IPS-18a (cell line): Measurements from ENCODE around the gene CCDC146.
"Not testable (repeated sequence)": the region's sequence is repeated elsewhere in the genome, so short reads cannot be mapped to it uniquely, and the experiment has no call there.

Experiments
- H3K27ac ChIP-seq: one replicate; pipeline ENCODE4 v1.5.1; 2013; ENCODE audit warnings: low read length
- H3K27me3 ChIP-seq: one replicate; pipeline ENCODE4 v1.6.1; 2013; ENCODE audit warnings: mild to moderate bottlenecking, low read length; ENCODE audit not compliant: control insufficient read depth, insufficient read depth
- H3K36me3 ChIP-seq: one replicate; pipeline ENCODE4 v1.6.1; 2013; ENCODE audit warnings: low read depth, low read length; ENCODE audit not compliant: control insufficient read depth
- H3K4me1 ChIP-seq: one replicate; pipeline ENCODE4 v1.6.1; 2013; ENCODE audit warnings: low read depth, low read length; ENCODE audit not compliant: control insufficient read depth
- H3K4me3 ChIP-seq: one replicate; pipeline ENCODE4 v1.5.1; 2013; ENCODE audit warnings: low read length
- H3K9ac ChIP-seq: one replicate; pipeline ENCODE4 v1.6.1; 2013; ENCODE audit warnings: mild to moderate bottlenecking, low read length, moderate library complexity
- H3K9me3 ChIP-seq: one replicate; pipeline ENCODE4 v1.6.1; 2013; ENCODE audit warnings: low read depth, low read length; ENCODE audit not compliant: control insufficient read depth

CCDC146 gene

GRCh38 chr7:77121860-77122681 lies at the start of gene CCDC146:
CCDC146 (plus strand) TSS chr7:77122615; CDS start chr7:77167669, 45,054 bp downstream.
- not testable (repeated sequence) for H3K27ac ChIP-seq, H3K36me3 ChIP-seq, H3K4me1 ChIP-seq, H3K27me3 ChIP-seq, H3K9me3 ChIP-seq
- H3K4me3 ChIP-seq, result peak within 1 kb of the TSS; percentile 81
- H3K9ac ChIP-seq, result peak within 1 kb of the TSS; percentile 63

DNA sequence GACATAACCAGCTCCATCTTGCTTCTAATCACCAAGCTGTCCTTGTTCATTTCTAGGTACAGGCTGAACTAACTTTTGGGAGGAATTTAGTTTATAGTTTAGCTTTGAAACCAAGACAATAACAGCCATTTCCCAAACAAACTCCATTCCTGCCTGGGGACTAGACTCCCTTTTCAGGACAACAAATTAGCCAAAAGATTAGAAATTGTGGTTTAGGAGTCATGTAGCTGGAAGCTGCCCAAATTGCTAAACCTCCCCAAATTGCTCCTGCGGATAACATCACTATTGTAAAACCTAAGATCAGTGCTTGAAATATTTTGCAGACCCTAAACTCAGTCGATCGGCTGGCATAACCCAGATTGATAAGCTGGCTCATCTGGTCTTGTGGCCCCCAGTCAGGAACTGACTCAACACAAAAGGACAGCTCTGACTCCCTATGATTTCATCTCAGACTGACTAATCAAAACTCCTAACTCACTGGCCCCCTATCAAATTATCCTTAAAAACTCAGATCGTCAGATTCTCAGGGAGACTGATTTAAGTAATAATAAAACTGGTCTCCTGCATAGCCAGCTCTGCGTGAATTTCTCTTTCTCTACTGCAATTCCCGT lies 47.5 kb upstream of the CCDC146 start:
- H3K4me1 ChIP-seq, H3K27me3 ChIP-seq, H3K9ac ChIP-seq, H3K9me3 ChIP-seq, H3K36me3 ChIP-seq, H3K27ac ChIP-seq, H3K4me3 ChIP-seq: not testable (repeated sequence)

- not testable (repeated sequence) for H3K27ac ChIP-seq, H3K9ac ChIP-seq, H3K4me3 ChIP-seq, H3K36me3 ChIP-seq, H3K9me3 ChIP-seq, H3K4me1 ChIP-seq, H3K27me3 ChIP-seq
Observed at GRCh38 chr7:77077060-77077459, 45.4 kb upstream of the CCDC146 start.

GRCh38 chr7:77079112-77079511 lies 43.3 kb upstream of the CCDC146 start:
- not testable (repeated sequence) for H3K27ac ChIP-seq, H3K4me3 ChIP-seq, H3K9me3 ChIP-seq, H3K4me1 ChIP-seq, H3K9ac ChIP-seq, H3K36me3 ChIP-seq, H3K27me3 ChIP-seq

DNA sequence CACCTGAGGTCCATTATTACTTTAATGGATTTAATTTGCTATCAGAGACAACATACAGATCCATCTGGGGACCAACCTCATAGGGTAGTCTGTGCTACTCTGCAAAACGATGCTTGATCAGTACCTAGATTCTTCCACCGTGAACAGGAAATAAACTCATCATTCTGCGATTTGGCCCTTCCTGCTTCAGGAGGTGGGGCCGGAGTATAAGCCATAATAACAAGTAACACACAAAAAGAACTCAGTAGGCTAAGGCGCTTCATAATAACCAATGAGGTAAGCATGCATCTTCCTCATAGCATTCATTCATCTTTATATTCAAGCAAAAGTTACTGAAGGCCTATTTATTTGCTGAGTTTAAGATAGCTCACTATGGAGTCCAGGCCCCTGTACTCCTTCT lies 42.8 kb upstream of the CCDC146 start:
- H3K27me3 ChIP-seq, H3K4me3 ChIP-seq, H3K27ac ChIP-seq, H3K4me1 ChIP-seq, H3K36me3 ChIP-seq, H3K9me3 ChIP-seq, H3K9ac ChIP-seq: not testable (repeated sequence)

- H3K36me3 ChIP-seq, H3K4me3 ChIP-seq, H3K4me1 ChIP-seq, H3K27ac ChIP-seq, H3K9me3 ChIP-seq, H3K27me3 ChIP-seq, H3K9ac ChIP-seq: not testable (repeated sequence)
Observed at GRCh38 chr7:77080236-77080635, 42.2 kb upstream of the CCDC146 start.

GRCh38 chr7:77082192-77082591 lies 40.2 kb upstream of the CCDC146 start:
- not testable (repeated sequence) for H3K4me1 ChIP-seq, H3K27me3 ChIP-seq, H3K4me3 ChIP-seq, H3K9ac ChIP-seq, H3K9me3 ChIP-seq, H3K27ac ChIP-seq, H3K36me3 ChIP-seq

DNA sequence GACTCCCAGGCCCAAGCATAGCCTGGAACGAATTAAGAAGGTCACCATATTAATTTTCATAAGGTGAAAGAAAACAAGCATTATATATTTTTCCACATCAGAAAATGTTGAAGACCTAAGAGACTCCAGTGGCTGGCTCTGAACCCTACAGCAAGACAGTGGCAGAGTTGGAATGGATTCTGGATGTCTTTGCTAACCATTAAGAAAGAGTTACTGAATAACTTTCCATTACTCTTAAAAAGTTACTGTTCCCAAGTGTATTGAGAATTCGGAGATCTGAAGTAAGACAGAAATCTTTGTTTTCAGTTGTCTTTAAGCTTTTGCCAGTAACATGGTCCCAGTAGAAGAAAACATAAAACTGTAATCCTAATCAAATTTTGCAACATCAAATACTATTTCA lies 30.1 kb upstream of the CCDC146 start:
- not testable (repeated sequence) for H3K4me1 ChIP-seq, H3K9ac ChIP-seq, H3K36me3 ChIP-seq, H3K9me3 ChIP-seq, H3K4me3 ChIP-seq, H3K27ac ChIP-seq, H3K27me3 ChIP-seq

GRCh38 chr7:77100501-77100900 lies 21.9 kb upstream of the CCDC146 start:
- not testable (repeated sequence) for H3K9ac ChIP-seq, H3K4me3 ChIP-seq, H3K27ac ChIP-seq, H3K9me3 ChIP-seq, H3K36me3 ChIP-seq, H3K4me1 ChIP-seq, H3K27me3 ChIP-seq

- not testable (repeated sequence) for H3K27me3 ChIP-seq, H3K27ac ChIP-seq, H3K4me3 ChIP-seq, H3K9me3 ChIP-seq, H3K9ac ChIP-seq, H3K4me1 ChIP-seq, H3K36me3 ChIP-seq
Observed at GRCh38 chr7:77101187-77101586, 21.2 kb upstream of the CCDC146 start.

DNA sequence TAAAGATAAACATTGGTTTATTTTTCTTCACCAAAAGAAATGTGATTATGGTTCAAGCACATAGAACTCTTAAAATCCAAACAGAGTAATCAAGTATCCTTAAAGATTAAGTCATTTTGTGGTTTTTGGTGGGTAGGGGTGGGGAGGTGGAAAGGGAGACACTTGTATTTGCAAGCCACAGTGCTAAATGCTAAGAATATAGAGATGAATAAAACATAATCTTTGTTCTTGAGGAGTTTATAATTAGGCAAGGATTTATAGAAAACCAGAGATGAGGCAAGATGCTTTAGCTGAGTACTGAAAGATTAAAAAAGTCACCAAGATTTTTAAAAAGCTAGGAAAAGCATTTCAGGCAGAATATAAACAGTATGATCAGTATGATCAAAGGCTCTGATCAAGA lies 19.7 kb upstream of the CCDC146 start:
- H3K4me1 ChIP-seq, H3K9ac ChIP-seq, H3K27me3 ChIP-seq, H3K27ac ChIP-seq, H3K9me3 ChIP-seq, H3K4me3 ChIP-seq, H3K36me3 ChIP-seq: not testable (repeated sequence)

DNA sequence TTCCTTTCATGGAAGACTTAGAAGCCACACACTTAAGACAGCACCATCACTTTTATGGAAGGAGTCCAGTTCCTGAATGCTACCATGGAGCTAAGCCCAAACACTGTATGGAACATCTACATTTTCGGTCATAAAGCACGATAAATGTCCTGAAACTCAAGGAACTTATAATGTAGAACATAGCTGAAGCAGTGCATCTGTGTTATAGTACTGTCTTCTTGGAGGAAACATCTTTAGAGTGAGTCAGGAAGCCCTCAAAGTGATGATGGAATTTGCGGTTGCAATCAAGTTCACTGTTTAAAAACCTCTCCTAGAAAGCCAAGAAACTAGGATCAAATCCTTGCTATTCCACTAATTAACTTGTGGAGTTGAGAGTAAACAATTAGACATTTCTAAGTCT lies 16.5 kb upstream of the CCDC146 start:
- not testable (repeated sequence) for H3K27me3 ChIP-seq, H3K9ac ChIP-seq, H3K4me3 ChIP-seq, H3K36me3 ChIP-seq, H3K27ac ChIP-seq, H3K9me3 ChIP-seq, H3K4me1 ChIP-seq
